ENCODE data around the gene SEMA4G. TPM values are rescaled to one million over a fixed set of nuclear protein-coding genes. Genes with fewer than 3 reads are reported as not detected.

The SEMA4G gene
- total and polyA plus RNA-seq, 2 of the 13 experiments (the other 11 are each of a cell fraction or from before 2014, with no cell fraction given), result 46.2 to 207 TPM

GRCh38 chr10:100997360-100998182, 28.3 kb downstream of the SEMA4G start (continued):
- no peak for TF ChIP-seq ELK4 (CRISPR knock-in tag; IDR thresholded peaks at IDR 0.05; ENCODE audit: borderline replicate concordance)
- TF ChIP-seq CCAR2 (optimal IDR thresholded peaks at IDR 0.05; ENCODE audit: low read depth, low read length), result no peak
- TF ChIP-seq, protein P1, sequence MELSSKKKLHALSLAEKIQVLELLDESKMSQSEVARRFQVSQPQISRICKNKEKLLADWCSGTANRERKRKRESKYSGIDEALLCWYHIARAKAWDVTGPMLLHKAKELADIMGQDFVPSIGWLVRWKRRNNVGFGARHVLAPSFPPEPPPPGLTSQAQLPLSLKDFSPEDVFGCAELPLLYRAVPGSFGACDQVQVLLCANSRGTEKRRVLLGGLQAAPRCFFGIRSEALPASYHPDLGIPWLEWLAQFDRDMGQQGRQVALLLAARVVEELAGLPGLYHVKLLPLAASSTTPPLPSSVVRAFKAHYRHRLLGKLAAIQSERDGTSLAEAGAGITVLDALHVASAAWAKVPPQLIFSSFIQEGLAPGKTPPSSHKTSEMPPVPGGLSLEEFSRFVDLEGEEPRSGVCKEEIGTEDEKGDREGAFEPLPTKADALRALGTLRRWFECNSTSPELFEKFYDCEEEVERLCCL (CRISPR knock-in tag; IDR thresholded peaks at IDR 0.05; ENCODE audit: borderline replicate concordance), result no peak; the same call in 1 of the 2 replicates
- no peak for TF ChIP-seq TMF1 (CRISPR knock-in tag; IDR thresholded peaks at IDR 0.05; ENCODE audit: low read depth)
- TF ChIP-seq ZMYM3 (CRISPR knock-in tag; IDR thresholded peaks at IDR 0.05), result no peak; the same call in 1 of the 2 replicates
- TF ChIP-seq MYC (CRISPR knock-in tag; IDR thresholded peaks at IDR 0.05; ENCODE audit: borderline replicate concordance), result peak; percentile 83
- TF ChIP-seq ZFY (CRISPR knock-in tag; IDR thresholded peaks at IDR 0.05), result peak; percentile 91
- TF ChIP-seq RNF219 (CRISPR knock-in tag; IDR thresholded peaks at IDR 0.05), result no peak
- TF ChIP-seq PITX1 (CRISPR knock-in tag; IDR thresholded peaks at IDR 0.05), result peak; percentile 15; the same call in 1 of the 2 replicates
- TF ChIP-seq ZBTB8A (CRISPR knock-in tag; IDR thresholded peaks at IDR 0.05; ENCODE audit: borderline replicate concordance, low read depth), result no peak
- TF ChIP-seq REPIN1 (CRISPR knock-in tag; IDR thresholded peaks at IDR 0.05; ENCODE audit: borderline replicate concordance, low read depth), result no peak
- TF ChIP-seq ATF7-NPFF (CRISPR knock-in tag; IDR thresholded peaks at IDR 0.05; ENCODE audit: low read depth), result no peak
- 0 out of 2 replicates have a peak, but pooled peaks have one; percentile 5 for TF ChIP-seq KDM6A (CRISPR knock-in tag; IDR thresholded peaks at IDR 0.05; ENCODE audit: low read depth)
- TF ChIP-seq ZNF550 (CRISPR knock-in tag; IDR thresholded peaks at IDR 0.05; ENCODE audit: borderline replicate concordance), result no peak
- no peak for TF ChIP-seq RAD51 (IDR thresholded peaks at IDR 0.05; ENCODE audit: borderline replicate concordance)
- no peak; the same call in 1 of the 2 replicates for TF ChIP-seq ZNF547 (CRISPR knock-in tag; IDR thresholded peaks at IDR 0.05)
- TF ChIP-seq PRDM10 (CRISPR knock-in tag; IDR thresholded peaks at IDR 0.05; ENCODE audit: low read depth), result peak; percentile 3; the same call in 1 of the 2 replicates
- no peak for TF ChIP-seq MBNL3 (CRISPR knock-in tag; conservative IDR thresholded peaks at IDR 0.05)
- peak; percentile 41 for TF ChIP-seq ZNF781 (CRISPR knock-in tag; IDR thresholded peaks at IDR 0.05; ENCODE audit: borderline replicate concordance, not compliant biosample characterization)
